ENCODE data around the gene LRCH1. TPM values are rescaled to one million over a fixed set of nuclear protein-coding genes. Genes with fewer than 3 reads are reported as not detected.

Gene LRCH1
- total RNA-seq, 1 experiment from 2014 or later, result 11.8 TPM

DNA sequence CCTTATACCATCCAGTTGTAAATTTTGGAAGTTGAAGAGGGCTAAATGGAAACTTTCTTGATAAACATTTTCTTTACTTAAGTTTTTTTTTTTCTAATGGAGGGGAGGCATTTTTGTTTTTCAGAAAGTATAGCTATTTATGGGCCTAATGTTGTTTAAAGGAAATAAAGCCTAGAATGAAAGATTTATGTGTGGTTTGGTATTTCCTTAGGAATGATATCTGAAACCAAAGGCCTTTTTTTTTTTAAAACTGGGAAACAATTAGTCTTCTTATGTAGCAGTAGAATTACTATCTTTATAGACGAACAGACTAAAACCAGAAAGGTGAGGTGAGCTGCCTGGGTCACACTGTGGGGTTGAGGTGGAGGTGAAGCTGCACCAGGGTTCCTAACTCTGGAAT, 163.9 kb downstream of the LRCH1 start:
- no peaks in the 10 kb centered on the region for H3K36me3 Mint-ChIP-seq
- no peak overlapping the region for H3K27ac Mint-ChIP-seq
- TF ChIP-seq ESRRA (CRISPR knock-in tag; IDR thresholded peaks at IDR 0.05; ENCODE audit: borderline replicate concordance), result no peak
- no peak for DNase-seq (ENCODE audit: low spot score)
- peaks cover 15% of the 10 kb centered on the region for H3K4me1 Mint-ChIP-seq
- H3K27me3 Mint-ChIP-seq (ENCODE audit: low read depth), result no peaks in the 10 kb centered on the region
- no peak for ATAC-seq
- ChIA-PET CTCF (no interaction called here), POLR2A (no interaction called here)
- no peaks in the 10 kb centered on the region for H3K9me3 Mint-ChIP-seq
- H3K4me3 Mint-ChIP-seq, result no peak overlapping the region

DNA sequence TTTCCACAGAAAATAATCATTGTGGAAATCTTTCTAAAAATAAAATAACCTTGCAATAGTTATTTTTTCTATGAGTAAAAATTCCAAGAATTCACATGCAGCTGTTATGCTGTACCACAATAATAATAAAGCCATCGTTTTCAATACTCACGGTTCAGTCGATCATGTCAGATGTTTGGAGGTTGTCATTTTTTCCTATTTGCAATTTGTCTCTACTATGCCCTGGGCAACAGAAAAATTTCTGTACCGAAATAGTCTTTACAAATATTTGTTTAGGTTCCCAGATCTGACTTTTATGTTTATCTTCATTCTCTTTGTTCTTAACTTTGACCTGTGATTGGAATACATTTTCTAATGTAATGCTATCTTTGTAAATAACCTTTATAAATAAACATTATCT, 164.3 kb downstream of the LRCH1 start:
- TF ChIP-seq, protein P1, sequence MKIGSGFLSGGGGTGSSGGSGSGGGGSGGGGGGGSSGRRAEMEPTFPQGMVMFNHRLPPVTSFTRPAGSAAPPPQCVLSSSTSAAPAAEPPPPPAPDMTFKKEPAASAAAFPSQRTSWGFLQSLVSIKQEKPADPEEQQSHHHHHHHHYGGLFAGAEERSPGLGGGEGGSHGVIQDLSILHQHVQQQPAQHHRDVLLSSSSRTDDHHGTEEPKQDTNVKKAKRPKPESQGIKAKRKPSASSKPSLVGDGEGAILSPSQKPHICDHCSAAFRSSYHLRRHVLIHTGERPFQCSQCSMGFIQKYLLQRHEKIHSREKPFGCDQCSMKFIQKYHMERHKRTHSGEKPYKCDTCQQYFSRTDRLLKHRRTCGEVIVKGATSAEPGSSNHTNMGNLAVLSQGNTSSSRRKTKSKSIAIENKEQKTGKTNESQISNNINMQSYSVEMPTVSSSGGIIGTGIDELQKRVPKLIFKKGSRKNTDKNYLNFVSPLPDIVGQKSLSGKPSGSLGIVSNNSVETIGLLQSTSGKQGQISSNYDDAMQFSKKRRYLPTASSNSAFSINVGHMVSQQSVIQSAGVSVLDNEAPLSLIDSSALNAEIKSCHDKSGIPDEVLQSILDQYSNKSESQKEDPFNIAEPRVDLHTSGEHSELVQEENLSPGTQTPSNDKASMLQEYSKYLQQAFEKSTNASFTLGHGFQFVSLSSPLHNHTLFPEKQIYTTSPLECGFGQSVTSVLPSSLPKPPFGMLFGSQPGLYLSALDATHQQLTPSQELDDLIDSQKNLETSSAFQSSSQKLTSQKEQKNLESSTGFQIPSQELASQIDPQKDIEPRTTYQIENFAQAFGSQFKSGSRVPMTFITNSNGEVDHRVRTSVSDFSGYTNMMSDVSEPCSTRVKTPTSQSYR (CRISPR knock-in tag; IDR thresholded peaks at IDR 0.05), result no peak
- TF ChIP-seq TEAD4 (CRISPR knock-in tag; IDR thresholded peaks at IDR 0.05) (no peak), JUN (CRISPR knock-in tag; IDR thresholded peaks at IDR 0.05) (no peak), CBFB (CRISPR knock-in tag; IDR thresholded peaks at IDR 0.05; ENCODE audit: low read depth) (no peak), MXD4 (CRISPR knock-in tag; IDR thresholded peaks at IDR 0.05; ENCODE audit: borderline replicate concordance) (no peak), FOXJ3 (CRISPR knock-in tag; IDR thresholded peaks at IDR 0.05; ENCODE audit: borderline replicate concordance) (no peak), NFE2L1 (CRISPR knock-in tag; IDR thresholded peaks at IDR 0.05) (no peak), ATF1 (CRISPR knock-in tag; IDR thresholded peaks at IDR 0.05) (no peak)
- TF ChIP-seq, protein P2, sequence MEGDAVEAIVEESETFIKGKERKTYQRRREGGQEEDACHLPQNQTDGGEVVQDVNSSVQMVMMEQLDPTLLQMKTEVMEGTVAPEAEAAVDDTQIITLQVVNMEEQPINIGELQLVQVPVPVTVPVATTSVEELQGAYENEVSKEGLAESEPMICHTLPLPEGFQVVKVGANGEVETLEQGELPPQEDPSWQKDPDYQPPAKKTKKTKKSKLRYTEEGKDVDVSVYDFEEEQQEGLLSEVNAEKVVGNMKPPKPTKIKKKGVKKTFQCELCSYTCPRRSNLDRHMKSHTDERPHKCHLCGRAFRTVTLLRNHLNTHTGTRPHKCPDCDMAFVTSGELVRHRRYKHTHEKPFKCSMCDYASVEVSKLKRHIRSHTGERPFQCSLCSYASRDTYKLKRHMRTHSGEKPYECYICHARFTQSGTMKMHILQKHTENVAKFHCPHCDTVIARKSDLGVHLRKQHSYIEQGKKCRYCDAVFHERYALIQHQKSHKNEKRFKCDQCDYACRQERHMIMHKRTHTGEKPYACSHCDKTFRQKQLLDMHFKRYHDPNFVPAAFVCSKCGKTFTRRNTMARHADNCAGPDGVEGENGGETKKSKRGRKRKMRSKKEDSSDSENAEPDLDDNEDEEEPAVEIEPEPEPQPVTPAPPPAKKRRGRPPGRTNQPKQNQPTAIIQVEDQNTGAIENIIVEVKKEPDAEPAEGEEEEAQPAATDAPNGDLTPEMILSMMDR (IDR thresholded peaks at IDR 0.05), result no peak
- TF ChIP-seq, protein P3, sequence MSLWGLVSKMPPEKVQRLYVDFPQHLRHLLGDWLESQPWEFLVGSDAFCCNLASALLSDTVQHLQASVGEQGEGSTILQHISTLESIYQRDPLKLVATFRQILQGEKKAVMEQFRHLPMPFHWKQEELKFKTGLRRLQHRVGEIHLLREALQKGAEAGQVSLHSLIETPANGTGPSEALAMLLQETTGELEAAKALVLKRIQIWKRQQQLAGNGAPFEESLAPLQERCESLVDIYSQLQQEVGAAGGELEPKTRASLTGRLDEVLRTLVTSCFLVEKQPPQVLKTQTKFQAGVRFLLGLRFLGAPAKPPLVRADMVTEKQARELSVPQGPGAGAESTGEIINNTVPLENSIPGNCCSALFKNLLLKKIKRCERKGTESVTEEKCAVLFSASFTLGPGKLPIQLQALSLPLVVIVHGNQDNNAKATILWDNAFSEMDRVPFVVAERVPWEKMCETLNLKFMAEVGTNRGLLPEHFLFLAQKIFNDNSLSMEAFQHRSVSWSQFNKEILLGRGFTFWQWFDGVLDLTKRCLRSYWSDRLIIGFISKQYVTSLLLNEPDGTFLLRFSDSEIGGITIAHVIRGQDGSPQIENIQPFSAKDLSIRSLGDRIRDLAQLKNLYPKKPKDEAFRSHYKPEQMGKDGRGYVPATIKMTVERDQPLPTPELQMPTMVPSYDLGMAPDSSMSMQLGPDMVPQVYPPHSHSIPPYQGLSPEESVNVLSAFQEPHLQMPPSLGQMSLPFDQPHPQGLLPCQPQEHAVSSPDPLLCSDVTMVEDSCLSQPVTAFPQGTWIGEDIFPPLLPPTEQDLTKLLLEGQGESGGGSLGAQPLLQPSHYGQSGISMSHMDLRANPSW (CRISPR knock-in tag; conservative IDR thresholded peaks at IDR 0.05; ENCODE audit: low read depth), result no peak
- TF ChIP-seq, protein P4, sequence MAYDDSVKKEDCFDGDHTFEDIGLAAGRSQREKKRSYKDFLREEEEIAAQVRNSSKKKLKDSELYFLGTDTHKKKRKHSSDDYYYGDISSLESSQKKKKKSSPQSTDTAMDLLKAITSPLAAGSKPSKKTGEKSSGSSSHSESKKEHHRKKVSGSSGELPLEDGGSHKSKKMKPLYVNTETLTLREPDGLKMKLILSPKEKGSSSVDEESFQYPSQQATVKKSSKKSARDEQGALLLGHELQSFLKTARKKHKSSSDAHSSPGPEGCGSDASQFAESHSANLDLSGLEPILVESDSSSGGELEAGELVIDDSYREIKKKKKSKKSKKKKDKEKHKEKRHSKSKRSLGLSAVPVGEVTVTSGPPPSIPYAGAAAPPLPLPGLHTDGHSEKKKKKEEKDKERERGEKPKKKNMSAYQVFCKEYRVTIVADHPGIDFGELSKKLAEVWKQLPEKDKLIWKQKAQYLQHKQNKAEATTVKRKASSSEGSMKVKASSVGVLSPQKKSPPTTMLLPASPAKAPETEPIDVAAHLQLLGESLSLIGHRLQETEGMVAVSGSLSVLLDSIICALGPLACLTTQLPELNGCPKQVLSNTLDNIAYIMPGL (CRISPR knock-in tag; IDR thresholded peaks at IDR 0.05), result no peak
- H3K27ac Mint-ChIP-seq, result no peak overlapping the region
- no peaks in the 10 kb centered on the region for H3K36me3 Mint-ChIP-seq
- H3K27me3 Mint-ChIP-seq (ENCODE audit: low read depth), result no peaks in the 10 kb centered on the region
- DNase-seq (ENCODE audit: low spot score), result no peak
- ChIA-PET CTCF (no interaction called here), POLR2A (no interaction called here)
- no peak overlapping the region for H3K4me3 Mint-ChIP-seq
- no peaks in the 10 kb centered on the region for H3K9me3 Mint-ChIP-seq
- no peak for ATAC-seq
- peaks cover 14% of the 10 kb centered on the region for H3K4me1 Mint-ChIP-seq

DNA sequence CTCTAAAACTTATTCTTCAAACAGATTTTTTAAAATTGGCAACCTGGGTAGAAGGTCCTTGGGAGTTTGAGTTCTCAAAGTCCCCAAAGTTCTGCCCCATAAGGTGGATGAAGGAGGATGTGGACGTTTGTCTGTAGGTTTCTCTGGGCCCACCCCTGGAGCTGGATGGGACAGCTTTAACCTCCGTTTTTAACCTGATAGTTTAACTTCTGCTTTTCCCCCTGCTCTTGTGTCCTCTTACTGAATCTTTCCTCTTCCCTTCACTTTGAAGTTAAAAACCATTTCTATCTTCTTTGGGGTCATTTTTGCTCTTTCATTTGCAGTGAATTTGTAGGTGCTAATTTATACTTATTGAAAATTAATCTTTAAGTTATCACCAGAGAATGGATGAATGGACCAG, 164.9 kb downstream of the LRCH1 start:
- DNase-seq (ENCODE audit: low spot score) (no peak), ATAC-seq (no peak)
- Mint-ChIP-seq H3K27ac (no peak overlapping the region), H3K4me3 (no peak overlapping the region), H3K4me1 (peaks cover 9% of the 10 kb centered on the region), H3K9me3 (no peaks in the 10 kb centered on the region), H3K27me3 (ENCODE audit: low read depth) (no peaks in the 10 kb centered on the region), H3K36me3 (peaks cover 3% of the 10 kb centered on the region; the same call in 1 of the 2 replicates)
- CTCF ChIA-PET, result no interaction called here
- POLR2A ChIA-PET, result no interaction called here
- TF ChIP-seq CREM (CRISPR knock-in tag; IDR thresholded peaks at IDR 0.05) (no peak), ZNF219 (CRISPR knock-in tag; IDR thresholded peaks at IDR 0.05; ENCODE audit: borderline replicate concordance) (no peak), ZBTB21 (CRISPR knock-in tag; IDR thresholded peaks at IDR 0.05; ENCODE audit: borderline replicate concordance) (no peak), TEAD1 (CRISPR knock-in tag; IDR thresholded peaks at IDR 0.05) (no peak), CBFB (CRISPR knock-in tag; IDR thresholded peaks at IDR 0.05; ENCODE audit: low read depth) (no peak), ZNF121 (CRISPR knock-in tag; IDR thresholded peaks at IDR 0.05) (no peak)
- TF ChIP-seq, protein P5, sequence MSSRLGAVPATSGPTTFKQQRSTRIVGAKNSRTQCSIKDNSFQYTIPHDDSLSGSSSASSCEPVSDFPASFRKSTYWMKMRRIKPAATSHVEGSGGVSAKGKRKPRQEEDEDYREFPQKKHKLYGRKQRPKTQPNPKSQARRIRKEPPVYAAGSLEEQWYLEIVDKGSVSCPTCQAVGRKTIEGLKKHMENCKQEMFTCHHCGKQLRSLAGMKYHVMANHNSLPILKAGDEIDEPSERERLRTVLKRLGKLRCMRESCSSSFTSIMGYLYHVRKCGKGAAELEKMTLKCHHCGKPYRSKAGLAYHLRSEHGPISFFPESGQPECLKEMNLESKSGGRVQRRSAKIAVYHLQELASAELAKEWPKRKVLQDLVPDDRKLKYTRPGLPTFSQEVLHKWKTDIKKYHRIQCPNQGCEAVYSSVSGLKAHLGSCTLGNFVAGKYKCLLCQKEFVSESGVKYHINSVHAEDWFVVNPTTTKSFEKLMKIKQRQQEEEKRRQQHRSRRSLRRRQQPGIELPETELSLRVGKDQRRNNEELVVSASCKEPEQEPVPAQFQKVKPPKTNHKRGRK (CRISPR knock-in tag; IDR thresholded peaks at IDR 0.05; ENCODE audit: borderline replicate concordance), result no peak
- TF ChIP-seq, protein P6, sequence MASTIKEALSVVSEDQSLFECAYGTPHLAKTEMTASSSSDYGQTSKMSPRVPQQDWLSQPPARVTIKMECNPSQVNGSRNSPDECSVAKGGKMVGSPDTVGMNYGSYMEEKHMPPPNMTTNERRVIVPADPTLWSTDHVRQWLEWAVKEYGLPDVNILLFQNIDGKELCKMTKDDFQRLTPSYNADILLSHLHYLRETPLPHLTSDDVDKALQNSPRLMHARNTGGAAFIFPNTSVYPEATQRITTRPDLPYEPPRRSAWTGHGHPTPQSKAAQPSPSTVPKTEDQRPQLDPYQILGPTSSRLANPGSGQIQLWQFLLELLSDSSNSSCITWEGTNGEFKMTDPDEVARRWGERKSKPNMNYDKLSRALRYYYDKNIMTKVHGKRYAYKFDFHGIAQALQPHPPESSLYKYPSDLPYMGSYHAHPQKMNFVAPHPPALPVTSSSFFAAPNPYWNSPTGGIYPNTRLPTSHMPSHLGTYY (CRISPR knock-in tag; IDR thresholded peaks at IDR 0.05), result no peak
- TF ChIP-seq, protein P7, sequence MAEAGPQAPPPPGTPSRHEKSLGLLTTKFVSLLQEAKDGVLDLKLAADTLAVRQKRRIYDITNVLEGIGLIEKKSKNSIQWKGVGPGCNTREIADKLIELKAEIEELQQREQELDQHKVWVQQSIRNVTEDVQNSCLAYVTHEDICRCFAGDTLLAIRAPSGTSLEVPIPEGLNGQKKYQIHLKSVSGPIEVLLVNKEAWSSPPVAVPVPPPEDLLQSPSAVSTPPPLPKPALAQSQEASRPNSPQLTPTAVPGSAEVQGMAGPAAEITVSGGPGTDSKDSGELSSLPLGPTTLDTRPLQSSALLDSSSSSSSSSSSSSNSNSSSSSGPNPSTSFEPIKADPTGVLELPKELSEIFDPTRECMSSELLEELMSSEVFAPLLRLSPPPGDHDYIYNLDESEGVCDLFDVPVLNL (CRISPR knock-in tag; IDR thresholded peaks at IDR 0.05; ENCODE audit: borderline replicate concordance, low read depth), result no peak
